Endothelial cell of umbilical vein (primary cell): Measurements from ENCODE around the gene TMEM30B.

Source experiments
- POLR2AphosphoS5 ChIP-seq: IDR thresholded peaks from 2 replicates; pipeline ENCODE4 v1.6.1; 2012; ENCODE audit warnings: low read depth, mild to moderate bottlenecking, control low read depth, low read length, moderate library complexity; ENCODE audit not compliant: insufficient read depth
- TF ChIP-seq, protein P1 (sequence below), 2 donors: IDR thresholded peaks; 1 replicate in 1 of 2; 2 replicates in 1 of 2; pipeline ENCODE4 v1.5.1; 2011; ENCODE audit warnings: low read length in 2 of 2, mild to moderate bottlenecking in 2 of 2, moderate library complexity in 2 of 2, control low read depth in 1 of 2, inconsistent platforms in 1 of 2, low read depth in 1 of 2; ENCODE audit not compliant: insufficient read depth in 1 of 2; ENCODE audit errors: extremely low read depth in 1 of 2
- TF ChIP-seq, protein P2 (sequence below): IDR thresholded peaks from 2 replicates; pipeline ENCODE4 v1.6.1; 2011; ENCODE audit not compliant: insufficient read depth, insufficient read length

DNA sequence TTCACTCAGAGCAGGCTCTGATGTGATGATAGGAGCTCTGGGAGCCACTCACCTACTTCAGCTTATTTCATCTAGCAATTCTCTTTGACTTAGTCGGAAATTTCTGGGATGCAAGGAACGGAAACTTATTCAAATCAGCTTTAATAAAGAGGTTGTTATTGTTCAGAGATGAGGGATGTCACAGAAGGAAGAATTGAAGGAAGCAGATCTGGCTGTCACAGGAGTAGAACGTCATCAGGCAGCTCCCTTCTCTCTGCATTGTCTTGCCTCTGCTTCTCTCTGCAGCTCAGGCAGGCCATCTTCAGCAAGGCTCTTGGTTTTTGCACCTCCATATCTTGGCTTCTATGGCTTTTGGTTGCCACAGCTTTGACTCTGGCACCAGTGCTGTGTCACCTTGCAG lies 7.6 kb upstream of the TMEM30B start:
- TF ChIP-seq, protein P1, sequence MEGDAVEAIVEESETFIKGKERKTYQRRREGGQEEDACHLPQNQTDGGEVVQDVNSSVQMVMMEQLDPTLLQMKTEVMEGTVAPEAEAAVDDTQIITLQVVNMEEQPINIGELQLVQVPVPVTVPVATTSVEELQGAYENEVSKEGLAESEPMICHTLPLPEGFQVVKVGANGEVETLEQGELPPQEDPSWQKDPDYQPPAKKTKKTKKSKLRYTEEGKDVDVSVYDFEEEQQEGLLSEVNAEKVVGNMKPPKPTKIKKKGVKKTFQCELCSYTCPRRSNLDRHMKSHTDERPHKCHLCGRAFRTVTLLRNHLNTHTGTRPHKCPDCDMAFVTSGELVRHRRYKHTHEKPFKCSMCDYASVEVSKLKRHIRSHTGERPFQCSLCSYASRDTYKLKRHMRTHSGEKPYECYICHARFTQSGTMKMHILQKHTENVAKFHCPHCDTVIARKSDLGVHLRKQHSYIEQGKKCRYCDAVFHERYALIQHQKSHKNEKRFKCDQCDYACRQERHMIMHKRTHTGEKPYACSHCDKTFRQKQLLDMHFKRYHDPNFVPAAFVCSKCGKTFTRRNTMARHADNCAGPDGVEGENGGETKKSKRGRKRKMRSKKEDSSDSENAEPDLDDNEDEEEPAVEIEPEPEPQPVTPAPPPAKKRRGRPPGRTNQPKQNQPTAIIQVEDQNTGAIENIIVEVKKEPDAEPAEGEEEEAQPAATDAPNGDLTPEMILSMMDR (IDR thresholded peaks at IDR 0.05; ENCODE audit: extremely low read depth in 1 of 2, insufficient read depth in 1 of 2, low read depth in 1 of 2, low read length in 2 of 2): no peak
- TF ChIP-seq, protein P2, sequence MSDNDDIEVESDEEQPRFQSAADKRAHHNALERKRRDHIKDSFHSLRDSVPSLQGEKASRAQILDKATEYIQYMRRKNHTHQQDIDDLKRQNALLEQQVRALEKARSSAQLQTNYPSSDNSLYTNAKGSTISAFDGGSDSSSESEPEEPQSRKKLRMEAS: no peak
- no peak for TF ChIP-seq POLR2AphosphoS5
